Measurements from ENCODE around the gene NUCB1.
"Not testable (repeated sequence)": the region's sequence is repeated elsewhere in the genome, so short reads cannot be mapped to it uniquely, and the experiment has no call there.

The NUCB1 gene

DNA sequence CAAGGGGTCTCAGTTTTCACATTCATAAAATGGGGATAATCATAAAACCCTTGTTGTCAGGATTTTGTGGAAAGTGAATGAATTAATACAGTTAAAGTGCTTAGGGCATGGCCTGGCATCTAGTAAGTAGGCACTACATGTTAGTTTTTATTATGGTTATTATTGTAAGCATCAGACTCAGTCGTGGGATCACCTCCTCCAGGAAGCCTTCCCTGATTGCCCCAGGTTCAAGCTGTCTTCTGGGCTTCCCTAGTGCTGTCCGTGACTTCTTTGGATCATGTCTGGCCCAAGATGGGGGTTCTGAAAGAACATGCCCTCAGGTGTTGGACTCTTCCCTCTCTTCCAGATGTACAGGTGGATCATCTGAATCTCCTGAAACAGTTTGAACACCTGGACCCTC, 10.7 kb downstream of the NUCB1 start:
- DNase-seq (ENCODE audit: low read depth) = no peak
- H3K4me3 ChIP-seq (ENCODE audit: control insufficient read depth, low read depth, low read length) = no peak overlapping the region
- TF ChIP-seq, protein P1, sequence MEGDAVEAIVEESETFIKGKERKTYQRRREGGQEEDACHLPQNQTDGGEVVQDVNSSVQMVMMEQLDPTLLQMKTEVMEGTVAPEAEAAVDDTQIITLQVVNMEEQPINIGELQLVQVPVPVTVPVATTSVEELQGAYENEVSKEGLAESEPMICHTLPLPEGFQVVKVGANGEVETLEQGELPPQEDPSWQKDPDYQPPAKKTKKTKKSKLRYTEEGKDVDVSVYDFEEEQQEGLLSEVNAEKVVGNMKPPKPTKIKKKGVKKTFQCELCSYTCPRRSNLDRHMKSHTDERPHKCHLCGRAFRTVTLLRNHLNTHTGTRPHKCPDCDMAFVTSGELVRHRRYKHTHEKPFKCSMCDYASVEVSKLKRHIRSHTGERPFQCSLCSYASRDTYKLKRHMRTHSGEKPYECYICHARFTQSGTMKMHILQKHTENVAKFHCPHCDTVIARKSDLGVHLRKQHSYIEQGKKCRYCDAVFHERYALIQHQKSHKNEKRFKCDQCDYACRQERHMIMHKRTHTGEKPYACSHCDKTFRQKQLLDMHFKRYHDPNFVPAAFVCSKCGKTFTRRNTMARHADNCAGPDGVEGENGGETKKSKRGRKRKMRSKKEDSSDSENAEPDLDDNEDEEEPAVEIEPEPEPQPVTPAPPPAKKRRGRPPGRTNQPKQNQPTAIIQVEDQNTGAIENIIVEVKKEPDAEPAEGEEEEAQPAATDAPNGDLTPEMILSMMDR (conservative IDR thresholded peaks at IDR 0.05; ENCODE audit: control insufficient read depth, insufficient read depth, low read depth, low read length) = no peak

DNA sequence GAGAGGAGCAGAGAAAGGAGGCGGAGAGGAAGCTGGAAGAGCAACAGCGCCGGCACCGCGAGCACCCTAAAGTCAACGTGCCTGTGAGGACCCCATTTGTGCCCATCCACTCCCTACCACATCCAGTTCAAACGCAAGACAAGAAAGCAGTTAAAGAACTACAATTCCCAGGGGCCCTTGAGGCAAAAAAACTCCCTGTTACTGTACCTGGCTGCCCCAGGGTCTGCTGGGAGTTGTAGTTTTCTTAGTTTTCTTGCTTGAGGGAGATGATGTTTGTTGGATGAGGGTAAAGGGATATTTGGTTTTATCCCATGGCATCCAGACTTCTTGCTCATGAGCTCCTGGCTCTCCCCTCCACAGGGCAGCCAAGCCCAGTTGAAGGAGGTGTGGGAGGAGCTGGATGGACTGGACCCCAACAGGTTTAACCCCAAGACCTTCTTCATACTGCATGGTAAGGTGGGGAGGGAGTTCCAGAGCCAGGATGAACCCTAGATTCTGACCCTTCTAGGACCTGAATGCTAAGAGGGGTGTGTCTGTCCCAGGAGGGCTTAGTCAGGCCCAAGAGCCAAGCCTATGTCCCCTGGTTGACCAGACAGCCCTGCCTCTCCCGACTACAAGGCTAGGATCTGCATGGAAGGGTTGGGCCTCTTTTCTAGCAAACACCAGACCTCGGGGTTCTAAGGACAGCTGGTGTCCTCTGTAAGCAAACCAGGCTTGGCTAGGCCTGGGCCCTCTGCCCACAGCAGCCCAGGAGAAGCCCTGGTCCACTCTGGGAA, 13.2 kb downstream of the NUCB1 start:
- no peak overlapping the region for H3K4me3 ChIP-seq (ENCODE audit: control insufficient read depth, low read depth, low read length)
- DNase-seq (ENCODE audit: low read depth) = no peak
- TF ChIP-seq, protein P1 (conservative IDR thresholded peaks at IDR 0.05; ENCODE audit: control insufficient read depth, insufficient read depth, low read depth, low read length) = no peak

GRCh38 chr19:48914181-48914580, 14.1 kb downstream of the NUCB1 start:
- no peak overlapping the region for H3K4me3 ChIP-seq (ENCODE audit: control insufficient read depth, low read depth, low read length)
- TF ChIP-seq, protein P1 (conservative IDR thresholded peaks at IDR 0.05; ENCODE audit: control insufficient read depth, insufficient read depth, low read depth, low read length) = no peak
- no peak for DNase-seq (ENCODE audit: low read depth)

DNA sequence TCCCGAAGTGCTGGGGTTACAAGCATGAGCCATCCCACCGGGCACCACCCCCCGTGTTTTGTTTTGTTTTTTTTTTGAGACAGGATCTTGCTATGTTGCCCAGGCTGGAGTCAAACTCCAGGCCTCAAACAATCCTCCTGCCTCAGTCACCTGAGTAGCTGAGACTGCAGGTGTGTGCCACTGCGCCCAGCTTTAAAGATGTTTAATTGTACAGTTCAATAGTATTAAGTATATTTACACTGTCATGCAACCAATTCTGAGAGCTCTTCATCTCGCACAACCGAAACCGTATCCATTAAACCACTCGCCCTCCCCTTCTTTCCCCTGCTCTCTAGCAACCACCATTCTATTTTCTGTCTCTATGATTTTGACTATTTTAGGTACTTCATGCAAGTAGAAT, 15.6 kb downstream of the NUCB1 start:
- no peak for DNase-seq (ENCODE audit: low read depth)
- TF ChIP-seq, protein P1 (conservative IDR thresholded peaks at IDR 0.05; ENCODE audit: control insufficient read depth, insufficient read depth, low read depth, low read length) = no peak
- no peak overlapping the region for H3K4me3 ChIP-seq (ENCODE audit: control insufficient read depth, low read depth, low read length)

DNA sequence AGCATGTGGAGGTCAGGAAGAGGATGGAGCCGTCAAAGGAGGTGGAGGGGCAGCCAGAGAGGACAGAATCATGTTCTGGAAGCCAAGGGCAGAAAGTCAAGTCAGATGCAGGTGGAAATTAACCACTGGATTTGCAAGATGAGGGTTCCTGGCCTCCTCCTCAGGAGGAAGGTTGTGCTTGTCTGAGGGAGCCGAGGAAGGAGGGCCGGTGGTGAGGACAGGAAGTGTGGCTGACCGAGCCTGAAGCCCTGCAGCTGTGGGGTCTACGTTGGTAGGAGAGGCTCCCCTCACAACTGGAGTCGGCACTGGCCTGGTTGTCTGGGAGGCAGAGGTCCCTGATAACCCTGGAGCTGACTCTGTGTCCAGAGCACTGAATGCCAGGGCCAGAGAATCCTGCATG, 18.0 kb downstream of the NUCB1 start:
- no peak for DNase-seq (ENCODE audit: low read depth)
- TF ChIP-seq, protein P1 (conservative IDR thresholded peaks at IDR 0.05; ENCODE audit: control insufficient read depth, insufficient read depth, low read depth, low read length) = no peak
- no peak overlapping the region for H3K4me3 ChIP-seq (ENCODE audit: control insufficient read depth, low read depth, low read length)

GRCh38 chr19:48918801-48919247, 18.7 kb downstream of the NUCB1 start:
- no peak for DNase-seq (ENCODE audit: low read depth)

DNA sequence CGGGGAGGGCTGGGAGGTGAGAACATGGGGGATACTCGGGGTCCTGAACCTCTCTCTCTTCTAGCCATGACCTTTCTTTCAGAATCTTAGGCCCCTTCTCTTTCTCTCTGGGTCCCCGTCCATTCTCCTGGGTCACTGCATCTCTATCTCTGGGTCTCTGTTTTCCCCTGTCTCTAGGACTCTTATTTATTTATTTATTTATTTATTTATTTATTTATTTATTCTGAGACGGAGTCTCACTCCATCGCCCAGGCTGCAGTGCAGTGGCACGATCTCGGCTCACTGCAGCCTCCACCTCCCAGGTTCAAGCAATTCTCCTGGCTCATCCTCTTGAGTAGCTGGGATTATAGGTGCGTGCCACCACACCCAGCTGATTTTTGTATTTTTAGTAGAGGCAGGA, 19.2 kb downstream of the NUCB1 start:
- H3K4me3 ChIP-seq (ENCODE audit: control insufficient read depth, low read depth, low read length); DNase-seq (ENCODE audit: low read depth): not testable (repeated sequence)

More at GRCh38 chr19:48918801-48919247, 18.7 kb downstream of the NUCB1 start:
- TF ChIP-seq, protein P1 (conservative IDR thresholded peaks at IDR 0.05; ENCODE audit: control insufficient read depth, insufficient read depth, low read depth, low read length) = no peak
- H3K4me3 ChIP-seq (ENCODE audit: control insufficient read depth, low read depth, low read length) = no peak overlapping the region
